Breast epithelium (tissue), 4 donors: Measurements from ENCODE around the gene IL1RAPL2. TPM values are rescaled to one million over a fixed set of nuclear protein-coding genes. Genes with fewer than 3 reads are reported as not detected.

ENCODE experiments used
- DNase-seq, 2 donors: peaks; one replicate each; pipeline ENCODE4 v3.0.0-alpha.2; 2019; ENCODE audit warnings: low spot score in 2 of 2
- H3K27ac ChIP-seq, 2 donors: fragments of 200-600 bp; sonication (generic) in 1 of 2; one replicate each; pipeline ENCODE4 v1.5.1; 2016 to 2019; ENCODE audit warnings: mild to moderate bottlenecking in 1 of 2
- H3K27me3 ChIP-seq, 2 donors: fragments of 200-600 bp; sonication (generic) in 1 of 2; one replicate each; pipeline versions ENCODE4 v1.5.1 to v1.6.0; 2017 to 2019; ENCODE audit warnings: control low read depth in 1 of 2, mild to moderate bottlenecking in 1 of 2
- H3K36me3 ChIP-seq: fragments of 200-600 bp; one replicate; pipeline ENCODE4 v1.5.1; 2019
- H3K4me1 ChIP-seq, 2 donors: fragments of 200-600 bp; sonication (generic); one replicate each; pipeline ENCODE4 v1.5.1; 2016 to 2019; ENCODE audit warnings: control low read depth in 1 of 2
- H3K4me3 ChIP-seq, 3 donors: fragments of 200-600 bp; sonication (generic); 1 replicate in 2 of 3; 2 replicates in 1 of 3; pipeline ENCODE4 v1.5.1; 2016 to 2019; ENCODE audit warnings: mild to moderate bottlenecking in 3 of 3, moderate library complexity in 2 of 3
- H3K9me3 ChIP-seq, 2 donors: fragments of 200-600 bp; sonication (generic) in 1 of 2; one replicate each; pipeline ENCODE4 v1.5.1; 2016 to 2019; ENCODE audit warnings: control low read depth in 1 of 2
- POLR2A ChIP-seq: fragments of 450-650 bp; IDR thresholded peaks from one replicate; pipeline ENCODE4 v1.6.1; 2016; ENCODE audit warnings: antibody characterized with exemption, mild to moderate bottlenecking, moderate library complexity
- POLR2AphosphoS5 ChIP-seq, 3 donors: sonication (generic); formaldehyde crosslinking; IDR thresholded peaks; one replicate each; pipeline ENCODE4 v1.6.1; 2017; ENCODE audit warnings: antibody characterized with exemption in 3 of 3
- intact Hi-C: fragments of 100-400 bp; cut with DNase I; formaldehyde crosslinking; loops from one replicate; pipeline ENCODE4 v1.15.1; 2023; ENCODE audit warnings: low total_unique reads
- total RNA-seq, 3 donors: library from RNA; depleted of rRNA; stranded (reverse); fragments of >200 nt; gene quantifications; one replicate each; pipeline ENCODE4 v1.1.0, GENCODE V29; 2016
- TF ChIP-seq, protein P1 (sequence below), 3 donors: fragments of 450-650 bp; IDR thresholded peaks; one replicate each; pipeline ENCODE4 v1.5.1; 2016 to 2017; ENCODE audit warnings: antibody characterized with exemption in 3 of 3, mild to moderate bottlenecking in 3 of 3, moderate library complexity in 3 of 3

Gene IL1RAPL2
- total RNA-seq, 3 donors from 2014 or later = 0.44 to 0.66 TPM; not detected in 1

DNA sequence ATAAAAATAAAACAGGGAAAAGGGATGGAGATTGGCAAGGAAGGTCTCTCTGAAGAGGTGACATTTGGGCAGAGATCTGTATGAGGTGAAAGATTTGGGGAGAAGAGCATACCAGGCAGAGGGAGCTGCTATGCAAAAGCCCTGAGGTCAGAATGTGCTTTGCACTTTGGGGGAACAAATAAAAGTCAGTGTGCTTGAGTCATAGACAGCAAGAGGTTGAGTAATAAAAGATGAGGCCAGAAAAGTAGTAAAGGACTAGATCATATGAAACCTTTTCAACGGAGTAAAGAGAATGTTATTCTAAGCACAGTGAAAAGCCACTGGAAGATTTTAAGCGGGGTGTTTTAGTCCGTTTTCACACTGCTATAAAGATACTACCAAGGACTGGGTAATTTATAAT lies 731.0 kb downstream of the IL1RAPL2 start:
- Histone ChIP-seq H3K27ac (no peak overlapping the region), H3K9me3 (no peaks in the 10 kb centered on the region), H3K4me3 (no peak overlapping the region), H3K36me3 (no peaks in the 10 kb centered on the region), H3K4me1 (no peaks in the 10 kb centered on the region), H3K27me3 (peaks cover 0 to 41% of the 10 kb centered on the region in 2 donors)
- intact Hi-C loops = no loop called here
- TF ChIP-seq POLR2AphosphoS5 (IDR thresholded peaks at IDR 0.05) (no peak), POLR2A (no peak)
- TF ChIP-seq, protein P1, sequence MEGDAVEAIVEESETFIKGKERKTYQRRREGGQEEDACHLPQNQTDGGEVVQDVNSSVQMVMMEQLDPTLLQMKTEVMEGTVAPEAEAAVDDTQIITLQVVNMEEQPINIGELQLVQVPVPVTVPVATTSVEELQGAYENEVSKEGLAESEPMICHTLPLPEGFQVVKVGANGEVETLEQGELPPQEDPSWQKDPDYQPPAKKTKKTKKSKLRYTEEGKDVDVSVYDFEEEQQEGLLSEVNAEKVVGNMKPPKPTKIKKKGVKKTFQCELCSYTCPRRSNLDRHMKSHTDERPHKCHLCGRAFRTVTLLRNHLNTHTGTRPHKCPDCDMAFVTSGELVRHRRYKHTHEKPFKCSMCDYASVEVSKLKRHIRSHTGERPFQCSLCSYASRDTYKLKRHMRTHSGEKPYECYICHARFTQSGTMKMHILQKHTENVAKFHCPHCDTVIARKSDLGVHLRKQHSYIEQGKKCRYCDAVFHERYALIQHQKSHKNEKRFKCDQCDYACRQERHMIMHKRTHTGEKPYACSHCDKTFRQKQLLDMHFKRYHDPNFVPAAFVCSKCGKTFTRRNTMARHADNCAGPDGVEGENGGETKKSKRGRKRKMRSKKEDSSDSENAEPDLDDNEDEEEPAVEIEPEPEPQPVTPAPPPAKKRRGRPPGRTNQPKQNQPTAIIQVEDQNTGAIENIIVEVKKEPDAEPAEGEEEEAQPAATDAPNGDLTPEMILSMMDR (IDR thresholded peaks at IDR 0.05) = no peak
- no peak for DNase-seq

DNA sequence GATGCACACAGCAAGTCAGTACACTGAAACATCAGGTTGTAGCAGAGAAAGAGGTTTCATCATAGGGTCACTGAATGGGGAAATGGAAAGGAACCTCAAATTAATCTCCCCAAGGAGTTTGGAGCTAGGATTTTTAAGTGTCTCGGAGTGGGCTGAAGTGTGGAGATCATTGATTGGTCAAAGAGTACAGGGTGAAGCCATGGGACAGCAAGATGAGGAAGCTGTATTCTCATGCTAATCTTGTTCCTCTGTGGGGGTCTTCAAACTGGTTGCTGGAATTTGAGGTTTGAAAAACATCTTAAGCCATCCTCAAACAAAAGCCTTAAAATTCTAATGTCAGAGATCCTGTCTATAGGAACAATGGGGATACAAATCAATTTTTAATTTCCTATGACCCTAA lies 733.3 kb downstream of the IL1RAPL2 start:
- Histone ChIP-seq H3K9me3 (no peaks in the 10 kb centered on the region), H3K36me3 (no peaks in the 10 kb centered on the region), H3K27ac (no peak overlapping the region), H3K4me1 (no peaks in the 10 kb centered on the region), H3K27me3 (peaks cover 0 to 50% of the 10 kb centered on the region in 2 donors), H3K4me3 (no peak overlapping the region)
- intact Hi-C loops = no loop called here
- DNase-seq = no peak
- TF ChIP-seq POLR2A = no peak
- no peak for TF ChIP-seq POLR2AphosphoS5 (IDR thresholded peaks at IDR 0.05)
- TF ChIP-seq, protein P1 (IDR thresholded peaks at IDR 0.05) = no peak

DNA sequence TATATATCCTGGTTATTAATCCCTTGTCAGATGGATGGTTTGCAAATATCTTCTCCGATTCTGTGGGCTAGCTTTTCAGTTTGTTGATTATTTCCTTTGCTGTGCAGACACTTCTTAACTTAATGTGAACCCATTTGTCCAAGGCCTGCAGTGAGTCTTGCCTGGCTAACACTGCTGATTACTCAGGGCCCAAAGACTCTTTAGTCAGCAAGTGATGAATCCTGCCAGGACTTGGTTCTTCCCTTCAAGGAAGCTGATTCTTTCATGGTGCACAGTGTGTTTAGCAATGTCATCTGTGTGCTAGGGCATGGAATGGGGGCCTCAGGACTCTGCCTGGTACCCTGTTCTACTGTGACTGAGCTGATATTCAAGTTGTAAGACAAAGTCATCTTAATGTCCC lies 736.2 kb downstream of the IL1RAPL2 start:
- no peaks in the 10 kb centered on the region for H3K36me3 ChIP-seq
- H3K27ac ChIP-seq = no peak overlapping the region
- intact Hi-C loops = no loop called here
- no peaks in the 10 kb centered on the region for H3K4me1 ChIP-seq
- H3K27me3 ChIP-seq = peaks cover 0 to 38% of the 10 kb centered on the region in 2 donors
- no peaks in the 10 kb centered on the region for H3K9me3 ChIP-seq
- TF ChIP-seq, protein P1 (IDR thresholded peaks at IDR 0.05) = no peak
- TF ChIP-seq POLR2A (no peak), POLR2AphosphoS5 (IDR thresholded peaks at IDR 0.05) (no peak)
- no peak overlapping the region for H3K4me3 ChIP-seq
- DNase-seq = no peak

DNA sequence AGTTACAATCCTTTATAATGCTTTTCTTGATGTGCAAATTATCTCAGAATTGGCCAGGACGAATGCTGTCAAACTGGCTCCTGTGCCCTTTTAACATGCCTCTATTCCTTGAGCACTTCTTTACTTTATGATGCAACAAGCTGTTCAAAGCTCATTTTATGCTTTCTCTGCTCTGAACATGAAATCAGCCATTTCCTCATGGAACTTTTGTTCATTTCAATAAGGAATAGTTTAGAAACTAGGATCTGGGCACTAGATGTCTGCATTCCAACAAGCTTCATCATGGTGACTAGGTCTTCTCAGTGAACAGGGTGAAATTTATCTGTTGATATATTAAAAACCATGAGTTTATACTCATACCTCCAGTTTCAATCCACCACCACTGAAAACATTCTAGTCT lies 741.8 kb downstream of the IL1RAPL2 start:
- Histone ChIP-seq H3K27me3 (peaks cover 0 to 16% of the 10 kb centered on the region in 2 donors), H3K27ac (no peak overlapping the region), H3K9me3 (no peaks in the 10 kb centered on the region), H3K36me3 (no peaks in the 10 kb centered on the region), H3K4me3 (no peak overlapping the region), H3K4me1 (no peaks in the 10 kb centered on the region)
- no peak for DNase-seq
- intact Hi-C loops = no loop called here
- TF ChIP-seq, protein P1 (IDR thresholded peaks at IDR 0.05) = no peak
- TF ChIP-seq POLR2A (no peak), POLR2AphosphoS5 (IDR thresholded peaks at IDR 0.05) (no peak)

DNA sequence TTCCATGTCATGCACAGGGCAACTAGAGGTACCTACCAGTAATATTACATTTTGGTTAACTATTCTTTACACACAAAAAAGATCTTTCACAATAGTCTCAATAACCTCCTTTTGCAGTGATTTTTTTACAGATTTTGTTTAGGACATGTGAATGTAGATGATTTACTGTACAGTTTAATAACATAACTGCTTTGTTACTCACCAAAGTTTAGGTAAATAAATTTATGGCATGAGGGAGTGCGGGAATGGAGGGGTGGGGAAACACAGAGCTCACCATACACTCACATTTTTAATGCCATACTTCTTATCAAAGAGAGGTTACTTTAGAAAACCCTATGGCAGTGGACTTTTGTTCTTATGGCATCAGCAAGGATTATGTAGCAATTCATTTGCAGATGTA lies 747.6 kb downstream of the IL1RAPL2 start:
- TF ChIP-seq POLR2AphosphoS5 (IDR thresholded peaks at IDR 0.05) (no peak), POLR2A (no peak)
- TF ChIP-seq, protein P1 (IDR thresholded peaks at IDR 0.05) = no peak
- Histone ChIP-seq H3K36me3 (no peaks in the 10 kb centered on the region), H3K4me3 (no peak overlapping the region), H3K27ac (no peak overlapping the region), H3K27me3 (peaks cover 0 to 6% of the 10 kb centered on the region in 2 donors), H3K9me3 (no peaks in the 10 kb centered on the region), H3K4me1 (no peaks in the 10 kb centered on the region)
- no peak for DNase-seq
- intact Hi-C loops = no loop called here
